Medulla oblongata (tissue), 1 donor: ENCODE measurements around the gene DMD.
"Not testable (repeated sequence)": the region's sequence is repeated elsewhere in the genome, so short reads cannot be mapped to it uniquely, and the experiment has no call there.

Experiments
- DNase-seq: peaks from one replicate; pipeline ENCODE4 v3.0.0-alpha.2; 2015; ENCODE audit errors: extremely low spot score

DMD gene

GRCh38 chrX:32024072-32024471 lies 1187.3 kb downstream of the DMD start:
- no peak for DNase-seq

- no peak for DNase-seq
Measured at GRCh38 chrX:32016195-32016594, 1195.2 kb downstream of the DMD start.

GRCh38 chrX:32010948-32011347 lies 1200.4 kb downstream of the DMD start:
- no peak for DNase-seq

DNA sequence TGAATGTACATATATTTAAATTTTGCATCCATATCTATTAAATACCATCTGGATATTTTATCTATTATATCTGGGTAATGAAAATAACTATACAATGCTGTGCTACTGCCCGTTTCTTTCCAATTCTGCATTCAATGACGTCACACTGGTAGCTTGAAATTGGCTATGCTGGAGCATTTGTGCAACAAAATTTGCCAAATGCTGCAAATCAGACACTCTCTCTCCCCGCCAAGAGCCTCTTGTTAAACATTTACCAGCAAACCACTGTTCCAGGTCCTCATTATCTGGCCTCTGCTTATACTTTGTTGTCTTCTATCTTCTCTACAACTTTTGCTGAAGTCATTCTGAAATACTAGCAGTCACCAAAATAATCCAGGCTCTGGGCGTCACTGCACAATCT lies 1201.1 kb downstream of the DMD start:
- no peak for DNase-seq

DNA sequence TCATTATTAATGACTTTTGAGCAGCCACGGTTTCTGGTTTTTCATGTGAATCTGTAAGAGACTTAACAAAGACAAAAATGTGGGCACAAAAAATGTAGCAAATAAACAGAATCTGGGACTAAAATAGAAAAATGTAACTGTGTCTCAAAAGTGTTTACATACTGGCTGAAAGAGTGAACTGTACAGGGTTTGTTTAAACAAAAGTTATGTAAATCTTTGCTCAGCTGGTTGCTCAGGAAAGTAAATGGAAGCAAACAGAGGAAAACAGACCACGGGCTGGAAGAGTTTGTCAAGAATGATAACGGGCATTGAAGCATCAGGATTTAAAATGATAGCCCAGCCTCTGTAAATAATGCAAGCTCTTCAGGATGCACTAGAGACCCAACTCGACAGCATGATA lies 1217.7 kb downstream of the DMD start:
- DNase-seq, result no peak

GRCh38 chrX:31988975-31989374 lies 1222.4 kb downstream of the DMD start:
- no peak for DNase-seq

DNA sequence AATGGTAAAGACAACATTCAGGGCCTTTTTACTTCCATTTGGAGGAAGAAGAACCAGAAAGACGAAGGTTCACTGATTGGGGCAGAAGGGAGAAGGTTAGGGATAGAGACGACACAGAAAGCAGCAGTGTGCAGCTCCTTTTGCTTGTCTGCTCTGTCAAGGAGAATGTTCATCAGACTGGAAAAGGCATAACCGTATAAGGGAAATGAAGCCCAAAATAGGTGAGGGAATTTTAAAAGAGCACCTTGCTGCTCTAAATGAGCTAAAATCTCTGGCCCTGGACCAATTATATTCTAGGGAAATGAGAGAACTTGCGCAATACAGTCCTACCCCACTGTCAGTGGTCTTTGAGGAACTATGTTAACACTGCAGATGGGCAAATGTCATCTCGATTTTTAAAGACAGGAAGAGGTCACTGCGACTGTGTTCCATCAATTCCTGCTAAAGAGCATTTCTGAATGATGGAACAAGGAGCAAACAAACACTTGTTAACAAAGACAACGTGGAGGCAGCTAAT lies 1229.7 kb downstream of the DMD start:
- DNase-seq, result no peak

GRCh38 chrX:31969714-31970113 lies 1241.6 kb downstream of the DMD start:
- DNase-seq, result no peak

DNA sequence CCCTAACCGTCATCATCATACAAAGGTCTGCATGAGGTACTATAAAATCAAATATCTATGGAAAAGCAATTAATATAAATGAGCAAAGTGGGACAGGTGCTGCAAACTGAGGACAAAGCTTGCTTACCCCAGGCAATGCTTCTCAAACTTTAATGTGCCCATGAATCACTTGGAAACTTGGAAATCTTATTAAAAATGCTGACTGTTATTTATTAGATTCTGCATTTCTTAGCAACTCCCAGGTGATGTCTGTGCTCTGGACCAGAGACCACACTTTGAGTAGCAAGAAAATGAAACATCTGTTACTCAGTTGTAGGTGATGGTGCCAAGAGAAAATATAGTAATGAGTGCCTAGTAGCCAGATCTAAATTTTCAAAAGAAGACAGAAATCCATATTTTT lies 1249.1 kb downstream of the DMD start:
- no peak for DNase-seq

- DNase-seq, result no peak
Measured at GRCh38 chrX:31934842-31935370, 1276.4 kb downstream of the DMD start.

DNA sequence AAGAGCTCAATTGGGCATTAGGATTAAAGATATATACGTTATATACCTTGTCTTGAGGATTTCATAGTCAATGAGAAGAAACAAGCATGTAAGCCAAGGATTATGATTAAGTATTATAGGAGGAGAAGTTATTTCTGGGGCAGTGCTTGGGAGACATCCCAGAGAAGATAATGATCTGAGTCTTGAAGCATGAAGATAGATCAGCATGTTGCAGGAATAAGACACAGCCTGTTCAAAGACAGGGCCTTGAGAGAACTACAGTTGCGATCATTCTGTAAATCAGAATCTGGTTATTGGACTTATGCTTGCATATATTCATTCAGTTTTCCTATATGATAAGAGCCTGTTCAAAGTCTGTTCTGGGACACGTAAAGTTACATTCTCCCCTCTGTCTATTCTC lies 1277.3 kb downstream of the DMD start:
- no peak for DNase-seq

DNA sequence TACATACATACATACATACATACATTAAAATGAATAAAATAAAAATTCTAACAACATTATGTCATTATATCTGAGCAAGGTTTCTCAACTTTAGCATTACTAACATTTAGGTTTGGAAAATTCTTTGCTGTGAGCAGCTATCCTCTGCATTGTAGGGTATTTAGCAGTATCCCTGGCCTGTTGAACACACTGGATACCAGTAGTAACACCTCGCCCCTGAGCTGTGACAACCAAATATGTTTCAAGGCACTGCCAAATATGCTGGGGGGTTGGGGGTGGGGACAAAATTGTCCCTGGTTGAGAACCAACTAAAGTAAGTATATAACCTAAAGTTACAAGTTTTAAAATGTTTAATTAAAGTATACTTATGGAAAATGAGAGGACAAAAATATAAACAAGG lies 1278.6 kb downstream of the DMD start:
- no peak for DNase-seq

DNA sequence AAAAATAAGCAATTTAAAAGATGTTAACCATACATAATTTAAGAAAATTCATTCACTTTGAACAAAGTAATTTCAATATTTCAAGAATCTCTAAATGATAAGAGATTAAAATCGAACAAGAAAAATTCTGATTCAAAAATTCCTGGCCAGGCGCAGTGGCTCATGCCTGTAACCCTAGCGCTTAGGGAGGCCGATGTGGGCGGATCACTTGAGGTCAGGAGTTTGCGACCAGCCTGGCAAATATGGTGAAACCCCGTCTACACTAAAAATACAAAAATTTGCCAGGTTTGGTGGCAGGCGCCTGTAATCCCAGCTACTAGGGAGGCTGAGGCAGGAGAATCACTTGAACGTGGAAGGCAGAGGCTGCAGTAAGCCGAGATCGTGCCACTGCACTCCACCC lies 1279.0 kb downstream of the DMD start:
- DNase-seq, result not testable (repeated sequence)

- no peak for DNase-seq
Measured at GRCh38 chrX:31931225-31931624, 1280.1 kb downstream of the DMD start.

- no peak for DNase-seq
Measured at GRCh38 chrX:31929366-31929765, 1282.0 kb downstream of the DMD start.

GRCh38 chrX:31921236-31921635 lies 1290.1 kb downstream of the DMD start:
- no peak for DNase-seq

GRCh38 chrX:31909850-31910572 lies 1301.3 kb downstream of the DMD start:
- no peak for DNase-seq

DNA sequence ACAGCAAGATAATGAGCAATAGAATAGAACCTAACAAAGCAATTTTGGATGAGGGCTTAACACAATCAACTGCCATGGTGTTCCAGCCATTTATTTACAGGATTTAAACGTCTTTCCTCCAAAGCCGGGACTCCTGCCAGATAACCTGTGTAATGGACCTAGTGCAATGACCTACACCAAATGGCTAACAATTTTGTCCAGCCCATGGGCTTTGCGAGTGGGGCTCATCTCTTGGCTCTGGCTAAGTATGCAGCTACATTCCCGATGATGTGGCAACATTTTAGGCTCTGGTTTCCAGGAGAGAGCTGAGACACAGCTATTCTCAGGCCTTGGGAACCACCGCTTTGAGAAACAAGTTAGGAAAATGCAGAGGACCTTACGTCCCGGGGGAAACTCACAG lies 1317.2 kb downstream of the DMD start:
- DNase-seq, result no peak

GRCh38 chrX:31893525-31893924 lies 1317.8 kb downstream of the DMD start:
- DNase-seq, result no peak

DNA sequence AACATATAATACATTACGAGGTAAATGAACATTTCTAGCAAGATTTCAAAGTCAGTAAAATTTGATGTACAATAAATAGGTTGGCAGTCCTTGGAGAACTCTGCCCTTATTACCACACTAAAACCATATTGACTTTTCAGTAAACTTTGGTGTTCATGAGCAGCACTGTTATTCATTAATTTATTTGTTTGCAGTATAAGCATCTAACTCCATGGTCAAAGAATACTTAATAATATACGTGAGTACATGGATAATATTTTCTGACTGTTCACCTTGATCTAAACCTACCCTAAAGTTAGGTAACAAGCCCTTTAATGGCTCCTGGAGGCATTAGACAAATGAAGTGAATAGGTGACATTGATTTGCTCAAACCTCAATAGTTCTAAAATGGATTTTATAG lies 1322.3 kb downstream of the DMD start:
- DNase-seq, result no peak

DNA sequence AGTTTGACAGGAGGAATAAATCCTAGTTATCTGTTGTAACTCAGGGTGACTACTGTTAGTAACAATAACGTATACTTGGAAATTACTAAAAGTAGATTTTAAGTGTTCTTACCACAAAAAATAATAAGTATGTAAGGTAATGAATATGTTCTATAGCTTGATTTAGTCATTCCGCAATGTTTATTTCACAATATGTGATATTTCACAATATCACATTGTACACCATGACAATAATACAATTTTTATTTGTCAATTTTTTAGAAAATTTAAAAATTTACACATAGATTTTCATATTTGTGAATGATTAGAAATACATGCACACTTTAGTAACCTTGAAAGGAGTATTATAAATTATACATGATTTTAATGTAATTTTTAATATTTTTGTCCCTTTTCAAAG lies 1326.8 kb downstream of the DMD start:
- DNase-seq, result no peak

DNA sequence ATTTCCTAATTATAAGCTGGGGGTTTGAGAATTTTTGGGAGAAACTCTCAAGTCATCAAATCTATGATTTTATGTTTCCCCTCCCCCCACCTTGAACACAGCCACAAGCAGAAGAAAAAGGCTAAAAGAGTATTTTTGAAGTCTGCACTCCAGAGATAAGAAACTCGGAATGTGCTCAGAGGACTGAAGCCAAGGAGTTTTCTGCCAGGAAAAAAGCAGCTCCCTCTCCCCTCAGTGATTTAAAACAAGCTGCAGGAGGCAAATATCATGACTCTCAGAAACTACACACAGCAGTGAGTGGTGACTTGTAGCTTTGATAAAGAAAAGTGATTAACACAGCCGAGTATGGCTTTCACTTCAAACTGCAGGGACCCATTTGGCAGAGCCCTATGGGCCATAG lies 1339.3 kb downstream of the DMD start:
- DNase-seq, result peak; percentile 12

GRCh38 chrX:31870267-31870666 lies 1341.1 kb downstream of the DMD start:
- no peak for DNase-seq

- no peak for DNase-seq
Measured at GRCh38 chrX:31860686-31861085, 1350.7 kb downstream of the DMD start.
